HG03060 (cell line): ENCODE data around the gene STON2.
"Not testable (repeated sequence)": the region's sequence is repeated elsewhere in the genome, so short reads cannot be mapped to it uniquely, and the experiment has no call there.

ENCODE experiments used
- ATAC-seq: cut with Tn5 transposase; IDR thresholded peaks from one replicate; pipeline ENCODE4 v1.9.1; 2021; ENCODE audit warnings: low read depth, moderate number of reproducible peaks; ENCODE audit not compliant: unreplicated experiment

The STON2 gene

GRCh38 chr14:81275305-81276072, 124.6 kb downstream of the STON2 start:
- no peak for ATAC-seq

GRCh38 chr14:81273961-81274575, 126.1 kb downstream of the STON2 start:
- ATAC-seq = no peak

DNA sequence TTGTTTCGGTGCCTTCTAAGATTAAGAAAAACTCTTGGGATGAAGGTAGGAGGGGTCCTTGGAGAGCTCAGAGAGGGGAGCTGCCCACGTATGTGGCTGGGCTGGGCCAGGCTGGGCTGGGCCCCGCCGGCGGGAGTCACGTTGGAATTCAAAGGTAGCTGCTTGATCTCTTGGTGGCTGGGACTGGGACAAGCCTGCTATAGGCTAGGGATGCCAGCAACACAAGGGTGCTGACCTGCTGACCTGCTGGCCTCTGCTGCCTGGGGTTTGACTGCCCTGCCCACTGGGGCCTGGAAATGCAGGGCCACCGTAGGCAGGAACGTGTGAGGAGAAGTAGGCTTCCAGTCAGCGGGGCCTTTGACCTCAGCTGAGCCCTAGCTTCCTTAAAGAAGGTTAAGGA, 126.6 kb downstream of the STON2 start:
- no peak for ATAC-seq

DNA sequence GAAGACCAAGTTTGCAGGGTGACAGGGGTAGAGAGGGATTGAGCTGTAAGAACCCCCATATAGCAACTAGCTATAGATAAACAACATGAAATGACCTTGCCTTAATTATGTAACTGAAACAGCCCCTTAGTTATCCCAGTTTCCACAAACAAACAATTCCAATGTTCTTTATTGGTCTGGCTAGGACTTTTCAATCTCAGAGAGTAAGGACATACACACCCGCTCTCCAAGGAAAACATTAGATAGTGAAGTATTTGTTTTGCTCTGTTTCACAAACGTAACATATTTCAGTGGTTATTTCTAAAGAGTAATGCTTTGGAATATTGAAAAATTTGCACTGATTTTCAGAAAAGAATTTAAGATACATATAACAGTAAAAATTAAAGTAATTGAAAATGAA, 127.8 kb downstream of the STON2 start:
- ATAC-seq = no peak

- ATAC-seq = no peak
These were observed 130.1 kb downstream of the STON2 start for GRCh38 chr14:81269979-81270375.

DNA sequence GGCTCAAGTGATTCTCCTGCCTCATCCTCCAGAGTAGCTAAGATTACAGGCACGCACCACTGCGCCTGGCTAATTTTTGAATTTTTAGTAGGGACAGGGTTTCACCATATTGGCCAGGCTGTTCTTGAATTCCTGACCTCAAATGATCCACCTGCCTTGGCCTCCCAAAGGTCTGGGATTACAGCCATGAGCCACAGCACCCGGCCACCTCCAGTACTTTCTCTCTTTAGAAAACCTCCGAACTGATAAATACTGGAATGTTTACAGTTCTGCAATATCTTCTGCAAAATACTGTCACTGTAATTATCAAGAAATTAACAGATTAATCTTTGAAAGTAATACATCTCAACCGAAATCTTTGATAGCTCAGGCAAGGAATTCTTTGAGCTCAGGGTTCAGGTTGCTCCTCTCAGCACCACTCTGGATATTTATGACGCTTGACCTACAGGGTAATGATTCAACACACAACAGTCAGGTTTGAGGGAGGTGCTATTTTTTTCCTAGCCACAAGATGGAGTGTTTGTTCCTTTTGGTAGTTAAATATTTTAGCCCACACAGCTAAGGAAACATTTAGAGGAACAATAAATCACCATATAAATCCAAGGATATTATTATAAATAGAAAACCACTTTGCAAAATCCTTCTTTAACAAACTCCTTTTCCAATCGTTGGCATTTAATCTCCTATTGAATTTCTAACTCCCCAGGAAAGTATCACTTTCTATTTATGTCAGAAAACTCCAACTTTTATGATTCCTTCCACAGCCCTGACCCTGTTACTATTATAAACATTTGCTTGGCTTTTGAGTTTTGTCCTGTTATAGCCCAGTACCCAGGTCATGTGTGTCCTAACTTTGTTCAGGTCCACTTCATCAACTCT, 130.8 kb downstream of the STON2 start:
- ATAC-seq = no peak

GRCh38 chr14:81268016-81268416, 132.1 kb downstream of the STON2 start:
- ATAC-seq = no peak

DNA sequence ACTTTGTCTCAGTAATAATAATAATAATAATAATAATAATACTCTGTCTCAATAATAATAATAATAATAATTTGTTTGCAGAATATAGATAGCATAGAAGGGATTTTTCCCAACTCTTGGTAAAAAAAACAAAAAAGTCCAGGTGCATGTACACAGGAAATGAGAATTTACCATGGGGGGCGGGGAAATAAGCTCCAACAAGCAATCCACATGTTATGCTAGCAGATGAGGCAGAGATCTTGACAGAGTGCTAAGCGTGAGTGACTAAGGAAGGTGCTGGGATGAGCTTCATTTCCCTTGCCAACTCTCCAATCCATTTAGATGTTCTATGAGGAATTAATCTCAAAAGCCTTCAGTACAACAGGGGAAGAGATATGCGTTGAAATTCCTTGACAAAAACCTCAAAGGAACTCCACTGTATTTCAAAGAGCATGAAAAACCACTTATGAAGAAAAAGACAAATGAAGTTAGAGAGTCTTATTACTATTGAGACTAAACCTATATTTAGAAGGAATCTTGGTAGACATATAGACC, 134.4 kb downstream of the STON2 start:
- ATAC-seq = no peak

GRCh38 chr14:81264671-81265070, 135.5 kb downstream of the STON2 start:
- no peak for ATAC-seq

DNA sequence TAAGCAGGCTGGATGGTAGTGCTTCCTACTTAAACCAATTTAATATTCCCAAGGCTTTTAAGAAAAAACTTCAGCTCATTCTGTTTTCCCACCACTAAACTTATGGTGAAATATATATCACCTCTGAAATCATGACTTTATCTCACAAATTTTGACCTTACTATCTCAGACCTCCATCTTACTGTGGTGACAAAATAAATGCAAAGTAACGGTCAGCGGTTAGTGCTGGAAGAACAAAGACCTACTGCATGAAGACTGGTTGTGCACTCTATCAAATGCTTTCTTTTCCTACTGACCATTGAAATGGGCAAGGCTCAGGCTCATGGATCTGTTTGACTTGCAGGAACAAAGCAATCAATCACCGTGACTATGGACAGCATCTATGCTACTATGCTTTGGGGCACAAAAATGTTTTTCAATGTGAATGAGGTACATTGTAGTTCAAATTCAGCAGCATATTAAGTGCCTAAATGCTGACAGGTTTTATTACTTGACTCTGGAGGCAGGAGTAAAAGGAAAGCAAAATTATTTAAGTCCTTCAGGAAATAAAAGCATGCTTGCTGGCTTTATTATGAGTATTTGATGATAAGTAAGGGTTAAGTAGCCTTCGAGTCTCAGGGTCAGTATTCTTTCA, 136.2 kb downstream of the STON2 start:
- ATAC-seq = no peak

GRCh38 chr14:81261176-81261575, 138.9 kb downstream of the STON2 start:
- ATAC-seq = no peak

GRCh38 chr14:81260732-81261131, 139.4 kb downstream of the STON2 start:
- ATAC-seq = no peak

- ATAC-seq = no peak
These were observed 143.7 kb downstream of the STON2 start for GRCh38 chr14:81256289-81256960.

DNA sequence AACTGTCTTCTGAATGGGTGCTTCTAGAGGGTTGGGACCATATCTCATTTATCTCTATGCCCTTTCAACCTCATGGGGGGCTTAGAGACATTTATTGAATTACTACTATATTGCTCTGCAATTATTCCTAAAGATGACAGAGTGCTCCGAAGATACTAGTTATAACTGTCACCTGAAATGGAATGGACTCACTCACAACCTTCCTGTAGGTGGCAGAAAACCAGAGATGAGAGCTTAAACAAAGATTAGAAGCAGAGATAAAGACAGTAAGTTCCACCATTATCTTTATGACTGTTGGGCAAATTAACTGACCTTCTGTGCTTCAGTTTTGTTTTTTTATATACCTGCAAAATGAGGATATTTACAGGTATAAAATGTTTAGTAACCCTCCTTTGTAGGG, 147.8 kb downstream of the STON2 start:
- no peak for ATAC-seq

DNA sequence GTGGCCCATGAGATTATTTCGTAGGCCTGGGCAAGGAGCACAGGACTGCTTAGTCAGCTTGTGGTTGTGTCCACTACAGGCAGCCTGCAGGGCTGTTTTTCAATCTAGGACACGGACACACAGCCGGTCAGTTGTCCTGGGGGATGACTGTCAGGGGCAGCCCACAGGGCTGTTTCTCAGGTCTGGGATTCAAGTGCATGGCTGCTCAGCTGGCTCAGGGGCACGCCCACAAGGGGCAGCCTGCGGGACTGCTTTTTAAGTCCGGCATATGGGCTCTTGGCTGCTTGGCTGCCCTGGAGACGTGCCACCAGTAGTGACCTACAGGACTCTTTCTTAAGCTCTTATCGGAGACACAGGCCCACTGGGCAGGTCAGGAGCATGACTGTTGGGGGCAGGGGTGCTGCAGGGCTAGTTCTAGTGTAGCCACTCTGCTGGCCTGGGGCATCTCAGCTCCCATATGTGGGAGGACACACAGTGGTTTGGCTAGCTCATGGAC, 152.8 kb downstream of the STON2 start:
- no peak for ATAC-seq

DNA sequence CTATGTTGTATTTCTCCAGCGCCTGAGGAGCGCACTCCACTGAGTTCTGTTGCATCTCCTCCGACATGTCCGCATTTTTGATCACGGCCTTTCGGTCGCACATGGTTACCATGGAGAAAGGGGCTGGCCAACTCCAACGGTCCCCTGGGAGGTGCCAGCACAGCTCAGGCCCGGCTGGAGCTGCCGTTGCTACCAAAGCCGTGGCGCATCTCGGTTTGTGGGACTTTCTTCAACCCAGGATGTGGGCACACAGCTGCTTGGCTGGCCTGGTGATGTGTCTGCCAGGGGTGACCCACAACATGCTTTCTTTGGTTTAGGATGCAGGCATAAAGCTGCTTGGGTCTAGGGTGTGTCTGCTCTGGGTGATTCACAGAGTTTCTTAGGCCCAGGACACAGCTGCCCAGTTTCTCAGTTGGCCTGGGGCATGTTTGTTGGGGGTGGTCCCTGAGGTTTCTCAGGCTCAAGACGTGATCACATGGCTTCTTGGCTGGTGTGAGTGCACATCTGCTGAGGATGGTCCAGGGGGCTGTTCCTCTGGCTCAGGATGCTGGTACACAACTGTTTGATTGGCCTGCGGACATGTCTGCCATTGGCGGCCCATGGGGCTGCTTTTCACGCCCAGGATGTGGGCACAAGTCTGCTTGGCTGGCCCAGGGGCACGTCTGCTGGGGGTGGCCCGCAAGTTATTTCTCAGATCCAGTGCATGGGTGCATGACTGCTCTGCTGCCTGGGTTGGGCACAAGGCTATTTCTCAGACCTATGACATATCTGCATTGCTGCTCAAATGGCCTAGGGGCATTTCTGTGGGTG, 153.5 kb downstream of the STON2 start:
- ATAC-seq = no peak

DNA sequence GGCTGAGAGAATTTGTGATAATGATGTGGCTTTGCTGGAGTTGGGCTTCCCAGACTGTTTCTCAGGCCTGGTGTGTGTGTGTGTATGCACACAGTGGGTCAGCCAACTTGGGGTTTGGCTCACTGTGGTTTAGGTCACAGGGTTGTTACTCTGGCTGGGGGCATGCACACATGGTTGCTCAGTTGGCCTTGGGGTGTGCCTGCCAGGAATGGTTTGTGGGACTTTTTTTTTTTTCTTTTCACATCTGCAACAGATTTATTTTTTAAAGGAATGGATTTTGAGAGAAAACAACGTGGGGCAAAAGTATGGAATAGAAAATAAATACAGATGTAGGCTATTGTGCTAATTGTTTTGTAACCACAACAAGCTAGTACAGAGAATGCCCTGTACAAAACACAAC, 154.4 kb downstream of the STON2 start:
- no peak for ATAC-seq

- not testable (repeated sequence) for ATAC-seq
These were observed 155.7 kb downstream of the STON2 start for GRCh38 chr14:81244431-81244830.

GRCh38 chr14:81243499-81243898, 156.6 kb downstream of the STON2 start:
- no peak for ATAC-seq
